Islet precursor cell (in vitro differentiated cells): ENCODE measurements around the gene OR6F1.
"Not testable (repeated sequence)": the region's sequence is repeated elsewhere in the genome, so short reads cannot be mapped to it uniquely, and the experiment has no call there.

ENCODE experiments used
- DNase-seq: peaks from one replicate; pipeline ENCODE4 v3.0.0-alpha.2; 2018

Gene OR6F1

GRCh38 chr1:247716546-247716945, at the start of gene OR6F1:
OR6F1 (minus strand) TSS chr1:247716646; CDS start chr1:247712755, 3,891 bp downstream.
- DNase-seq: no peak

GRCh38 chr1:247760456-247760855, 44.0 kb upstream of the OR6F1 start, which contains the start of gene OR1C1:
OR1C1 (minus strand) TSS chr1:247760556; CDS start chr1:247758406, 2,150 bp downstream.
- no peak for DNase-seq

- not testable (repeated sequence) for DNase-seq
Measured at GRCh38 chr1:247754311-247754710, 37.9 kb upstream of the OR6F1 start.

GRCh38 chr1:247749870-247750269, 33.4 kb upstream of the OR6F1 start:
- DNase-seq: no peak

GRCh38 chr1:247748041-247748440, 31.6 kb upstream of the OR6F1 start, which contains the start of gene OR14A2:
OR14A2 (minus strand) TSS chr1:247748141.
- no peak for DNase-seq

- DNase-seq: no peak
Measured at GRCh38 chr1:247747616-247748015, 31.2 kb upstream of the OR6F1 start.

- no peak for DNase-seq
Measured at GRCh38 chr1:247746391-247746935, 30.0 kb upstream of the OR6F1 start.

GRCh38 chr1:247742215-247742760, 25.8 kb upstream of the OR6F1 start:
- not testable (repeated sequence) for DNase-seq

GRCh38 chr1:247741756-247742155, 25.3 kb upstream of the OR6F1 start:
- no peak for DNase-seq

GRCh38 chr1:247740721-247741120, 24.3 kb upstream of the OR6F1 start:
- no peak for DNase-seq

- no peak for DNase-seq
Measured at GRCh38 chr1:247738315-247738714, 21.9 kb upstream of the OR6F1 start, which contains the start of gene OR14K1. OR14K1 (plus strand) TSS chr1:247738615; CDS start chr1:247738615, 0 bp downstream.

GRCh38 chr1:247721222-247721621, 4.8 kb upstream of the OR6F1 start:
- no peak for DNase-seq

GRCh38 chr1:247713753-247714152, 2.7 kb downstream of the OR6F1 start:
- DNase-seq: no peak

- DNase-seq: not testable (repeated sequence)
Measured at GRCh38 chr1:247710681-247711080, 5.8 kb downstream of the OR6F1 start.

- DNase-seq: no peak
Measured at GRCh38 chr1:247701338-247701737, 15.1 kb downstream of the OR6F1 start.

- DNase-seq: peak; percentile 74
Measured at GRCh38 chr1:247681288-247681897, 35.1 kb downstream of the OR6F1 start.

GRCh38 chr1:247680171-247680570, 36.3 kb downstream of the OR6F1 start:
- no peak for DNase-seq

- no peak for DNase-seq
Measured at GRCh38 chr1:247679639-247680038, 36.8 kb downstream of the OR6F1 start, which contains the start of gene OR13G1. OR13G1 (minus strand) TSS chr1:247679739; CDS start chr1:247673041, 6,698 bp downstream.

GRCh38 chr1:247669225-247669624, 47.2 kb downstream of the OR6F1 start:
- DNase-seq: no peak
